ENCODE results near the gene GFOD2. TPM values are rescaled to one million over a fixed set of nuclear protein-coding genes. Genes with fewer than 3 reads are reported as not detected.

The GFOD2 gene
- total and polyA plus RNA-seq, 10 donors = 10.4 to 45.6 (median 39.8) TPM

- H3K4me1 ChIP-seq = peaks cover 10 to 56% (median 43%) of the 10 kb centered on the region in 6 donors
- TF ChIP-seq POLR2AphosphoS5 (IDR thresholded peaks at IDR 0.05) (no peak), POLR2A (IDR thresholded peaks at IDR 0.05) (no peak), CTCF (IDR thresholded peaks at IDR 0.05 in 8 of 11, conservative IDR thresholded peaks at IDR 0.05 in 3 of 11) (no peak)
- intact Hi-C loops (cut with DNase I; ENCODE audit: low total_unique reads) = loop anchor here (10.0 kb wide), 1 partner anchor 246 kb away; no protein-coding TSS in a partner anchor
- H3K27me3 ChIP-seq (replicated peaks in 1 of 7) = no peaks in the 10 kb centered on the region
- WGBS, 5 donors = 83 to 94% (median 89%) methylated on average over 12 of the region's 12 CpGs
- peak; percentile 19 for DNase-seq
- peaks cover 0 to 66% (median 13%) of the 10 kb centered on the region in 6 donors for H3K36me3 ChIP-seq
- H3K4me3 ChIP-seq = no peak overlapping the region
- H3K9me3 ChIP-seq = no peaks in the 10 kb centered on the region
- peak overlapping the region in 4 of 8 donors; percentile 71 to 94 (median 80) for H3K27ac ChIP-seq
Observed at GRCh38 chr16:67678354-67679023, 40.6 kb downstream of the GFOD2 start.

GRCh38 chr16:67677712-67678111 is 41.4 kb downstream of the GFOD2 start:
- peaks cover 18 to 58% (median 50%) of the 10 kb centered on the region in 6 donors for H3K4me1 ChIP-seq
- peak; percentile 55 for DNase-seq
- intact Hi-C loops (cut with DNase I; ENCODE audit: low total_unique reads) = loop anchor here (10.0 kb wide), 1 partner anchor 247 kb away; no protein-coding TSS in a partner anchor
- peak overlapping the region in 5 of 8 donors; percentile 61 to 94 (median 73) for H3K27ac ChIP-seq
- H3K4me3 ChIP-seq = no peak overlapping the region
- TF ChIP-seq CTCF (IDR thresholded peaks at IDR 0.05 in 8 of 11, conservative IDR thresholded peaks at IDR 0.05 in 3 of 11) (no peak), POLR2A (IDR thresholded peaks at IDR 0.05) (no peak), POLR2AphosphoS5 (IDR thresholded peaks at IDR 0.05) (no peak)
- no peaks in the 10 kb centered on the region for H3K9me3 ChIP-seq
- peaks cover 0 to 58% (median 9%) of the 10 kb centered on the region in 6 donors for H3K36me3 ChIP-seq
- WGBS, 5 donors = 96 to 100% (median 100%) methylated on average over 1 of the region's 1 CpG
- no peaks in the 10 kb centered on the region for H3K27me3 ChIP-seq (replicated peaks in 1 of 7)

DNA sequence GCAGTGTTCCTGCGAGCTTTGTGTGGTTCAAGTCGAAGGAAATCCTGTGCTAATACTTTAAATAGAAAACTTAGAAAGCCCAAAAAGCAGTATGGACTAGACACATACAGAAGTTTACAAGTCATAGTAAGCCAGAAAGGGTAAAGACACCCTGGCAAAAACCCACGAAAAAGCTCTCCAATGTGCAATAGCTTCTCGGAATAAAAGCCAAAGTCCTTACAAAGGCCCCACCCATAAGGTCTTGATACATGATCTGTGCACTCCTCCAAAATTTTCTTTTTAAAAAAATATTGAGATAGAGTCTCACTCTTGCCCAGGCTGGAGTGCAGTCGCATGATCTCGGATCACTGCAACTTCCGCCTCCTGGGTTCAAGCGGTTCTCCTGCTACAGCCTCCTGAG is 42.2 kb downstream of the GFOD2 start:
- 65 to 73% (median 69%) methylated on average over 8 of the region's 8 CpGs for WGBS, 5 donors
- Histone ChIP-seq H3K9me3 (no peaks in the 10 kb centered on the region), H3K4me3 (no peak overlapping the region), H3K4me1 (peaks cover 18 to 66% (median 56%) of the 10 kb centered on the region in 6 donors), H3K27me3 (replicated peaks in 1 of 7) (no peaks in the 10 kb centered on the region), H3K27ac (peak overlapping the region in 6 of 8 donors; percentile 29 to 94 (median 72)), H3K36me3 (peaks cover 0 to 50% (median 9%) of the 10 kb centered on the region in 6 donors)
- TF ChIP-seq POLR2AphosphoS5 (IDR thresholded peaks at IDR 0.05) = no peak
- no peak for TF ChIP-seq POLR2A (IDR thresholded peaks at IDR 0.05)
- TF ChIP-seq CTCF (IDR thresholded peaks at IDR 0.05 in 8 of 11, conservative IDR thresholded peaks at IDR 0.05 in 3 of 11) = no peak
- intact Hi-C loops (cut with DNase I; ENCODE audit: low total_unique reads) = loop anchor here (10.0 kb wide), 1 partner anchor 248 kb away; no protein-coding TSS in a partner anchor
- peak; percentile 12 for DNase-seq

DNA sequence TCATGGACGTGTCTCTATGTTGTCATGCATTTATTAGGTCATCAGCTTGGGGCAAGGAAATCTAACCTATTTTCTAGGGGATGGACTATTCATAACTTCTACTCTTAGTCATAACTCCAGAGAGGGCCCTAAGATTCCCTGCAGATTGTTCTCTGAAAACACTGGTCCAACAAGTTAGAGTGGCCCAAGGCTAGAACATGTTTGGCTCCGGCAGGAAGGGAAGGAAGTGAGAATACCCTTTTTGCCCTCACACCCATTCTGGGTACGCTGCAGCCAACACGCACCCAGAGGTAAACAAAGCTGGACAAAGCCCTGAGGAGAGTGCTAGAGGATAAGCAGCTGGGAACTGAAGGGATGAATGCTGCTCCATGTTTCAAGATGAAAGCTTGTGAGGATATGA is 42.6 kb downstream of the GFOD2 start:
- no peak overlapping the region for H3K4me3 ChIP-seq
- H3K27ac ChIP-seq = peak overlapping the region in 6 of 8 donors; percentile 39 to 94 (median 72)
- H3K27me3 ChIP-seq (replicated peaks in 1 of 7) = no peaks in the 10 kb centered on the region
- H3K4me1 ChIP-seq = peaks cover 18 to 70% (median 59%) of the 10 kb centered on the region in 6 donors
- intact Hi-C loops (cut with DNase I; ENCODE audit: low total_unique reads) = loop anchor here (10.0 kb wide), 1 partner anchor 248 kb away; no protein-coding TSS in a partner anchor
- H3K36me3 ChIP-seq = peaks cover 0 to 46% (median 9%) of the 10 kb centered on the region in 6 donors
- peak; percentile 40 for DNase-seq
- WGBS, 5 donors = 58 to 70% (median 67%) methylated on average over 4 of the region's 4 CpGs
- no peaks in the 10 kb centered on the region for H3K9me3 ChIP-seq
- TF ChIP-seq POLR2AphosphoS5 (IDR thresholded peaks at IDR 0.05) (peak in 1 of 3 donors; percentile 81), CTCF (IDR thresholded peaks at IDR 0.05 in 8 of 11, conservative IDR thresholded peaks at IDR 0.05 in 3 of 11) (no peak), POLR2A (IDR thresholded peaks at IDR 0.05) (no peak)
